ENCODE data around the gene MIEF1.
A peak's percentile ranks its signal among the peaks of the same experiment; 100 is the strongest.

MIEF1 gene

DNA sequence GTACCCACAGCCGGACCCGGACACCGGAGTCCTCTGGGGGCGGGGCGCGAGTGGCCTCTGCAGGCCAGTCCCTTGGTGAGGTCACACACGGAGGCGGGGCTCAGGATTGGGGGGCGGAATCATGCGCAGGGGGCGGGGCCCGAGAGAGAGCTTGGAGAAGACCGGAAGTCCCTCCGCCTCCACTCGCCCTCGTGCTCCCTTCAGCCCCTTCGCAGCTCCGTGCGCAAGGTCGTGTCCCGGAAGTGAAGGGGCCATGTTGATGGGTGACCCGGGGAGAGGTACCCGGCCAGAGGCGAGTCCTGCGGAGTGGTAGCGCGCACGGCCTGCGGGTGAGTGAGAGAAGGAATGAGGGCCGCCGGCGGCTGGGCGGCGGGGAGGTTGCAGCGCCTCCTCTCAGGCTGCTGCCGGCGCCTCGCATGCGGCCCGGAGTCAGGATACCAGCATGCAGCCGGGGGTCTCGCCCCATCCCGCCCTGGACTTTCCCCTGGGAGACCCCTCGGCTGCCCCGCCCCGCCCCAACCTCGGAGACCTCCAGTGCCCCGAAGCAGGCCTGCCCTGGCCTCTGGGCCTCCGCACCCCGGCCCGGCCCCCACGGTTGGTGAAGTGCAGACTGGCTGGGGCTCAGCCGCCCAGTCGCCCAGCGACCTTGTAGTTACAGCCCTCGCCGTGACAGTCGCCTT lies at the start of gene MIEF1:
MIEF1 (plus strand) TSS at position 182 of the 680 bp plus-strand sequence. CDS start 9,005 bp downstream, outside the sequence.
- DNase-seq (ENCODE audit: low spot score), result peak; percentile 100

DNA sequence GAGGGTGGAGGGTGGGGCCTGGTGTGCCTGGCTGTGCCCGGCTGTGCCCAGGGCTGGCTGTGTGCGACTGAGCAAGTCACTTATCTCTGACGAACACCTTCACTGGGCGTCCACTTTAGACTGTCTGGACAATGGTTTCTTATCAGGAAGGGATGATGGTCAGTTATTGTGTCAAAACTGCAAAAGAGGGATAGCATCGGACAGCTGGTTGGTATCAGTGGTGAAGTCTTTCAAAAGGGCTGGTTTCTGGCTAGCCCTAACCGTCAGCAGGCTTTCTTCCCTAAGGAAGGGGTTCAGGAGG lies 49.4 kb upstream of the MIEF1 start:
- DNase-seq (ENCODE audit: low spot score), result no peak

DNA sequence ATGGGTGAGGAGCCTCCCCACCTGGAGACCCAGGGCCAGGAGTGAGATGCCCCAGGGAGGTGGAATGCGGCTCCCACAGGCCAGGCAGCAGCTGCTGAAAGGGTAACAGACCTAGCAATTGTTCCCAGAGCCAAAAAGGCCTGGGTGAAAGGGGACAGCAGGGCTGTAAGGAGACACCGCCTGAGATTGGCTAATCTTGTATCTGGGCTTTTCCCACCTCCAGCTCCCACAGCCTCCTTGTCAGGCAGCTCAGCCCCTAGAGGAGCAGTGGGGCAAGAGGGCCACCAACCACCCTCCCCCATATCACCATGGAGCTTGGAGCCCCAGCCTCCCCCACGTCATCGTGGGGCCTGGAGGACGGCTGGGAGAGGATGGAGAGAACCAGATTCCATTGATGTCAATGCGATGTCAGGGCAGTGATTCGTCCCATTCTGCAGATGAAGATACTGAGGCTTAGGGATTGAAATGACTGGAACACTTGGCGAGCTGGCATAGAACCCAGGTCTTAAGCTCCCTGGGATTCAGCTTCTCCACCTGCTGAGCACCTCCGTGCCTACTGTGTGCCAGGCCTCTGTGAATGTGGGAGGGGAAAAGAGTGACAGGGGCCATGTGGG lies 48.2 kb upstream of the MIEF1 start:
- no peak for DNase-seq (ENCODE audit: low spot score)

DNA sequence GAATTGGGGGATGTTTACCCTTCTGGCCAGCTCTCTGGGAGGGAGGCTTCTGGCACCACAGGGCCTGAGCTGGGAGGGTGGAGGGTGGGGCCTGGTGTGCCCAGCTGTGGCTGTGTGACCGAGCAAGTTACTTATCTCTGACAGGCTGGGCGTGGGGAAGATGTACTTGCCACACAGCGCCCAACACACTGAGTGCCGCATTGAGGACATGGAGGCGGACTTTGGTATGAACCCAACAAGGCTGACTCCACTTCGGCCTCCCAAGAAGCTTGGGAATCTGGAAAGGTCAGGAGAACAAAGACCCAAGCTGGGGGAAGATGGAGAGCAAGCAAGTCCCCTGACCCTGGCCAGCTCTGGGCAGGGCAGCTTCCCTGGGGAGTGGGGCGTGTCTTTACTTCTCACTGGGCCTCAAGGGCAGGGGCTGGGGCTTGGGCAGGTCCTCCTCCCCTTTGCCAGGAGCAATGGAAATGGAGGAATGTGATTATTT lies 47.7 kb upstream of the MIEF1 start:
- DNase-seq (ENCODE audit: low spot score), result no peak

DNA sequence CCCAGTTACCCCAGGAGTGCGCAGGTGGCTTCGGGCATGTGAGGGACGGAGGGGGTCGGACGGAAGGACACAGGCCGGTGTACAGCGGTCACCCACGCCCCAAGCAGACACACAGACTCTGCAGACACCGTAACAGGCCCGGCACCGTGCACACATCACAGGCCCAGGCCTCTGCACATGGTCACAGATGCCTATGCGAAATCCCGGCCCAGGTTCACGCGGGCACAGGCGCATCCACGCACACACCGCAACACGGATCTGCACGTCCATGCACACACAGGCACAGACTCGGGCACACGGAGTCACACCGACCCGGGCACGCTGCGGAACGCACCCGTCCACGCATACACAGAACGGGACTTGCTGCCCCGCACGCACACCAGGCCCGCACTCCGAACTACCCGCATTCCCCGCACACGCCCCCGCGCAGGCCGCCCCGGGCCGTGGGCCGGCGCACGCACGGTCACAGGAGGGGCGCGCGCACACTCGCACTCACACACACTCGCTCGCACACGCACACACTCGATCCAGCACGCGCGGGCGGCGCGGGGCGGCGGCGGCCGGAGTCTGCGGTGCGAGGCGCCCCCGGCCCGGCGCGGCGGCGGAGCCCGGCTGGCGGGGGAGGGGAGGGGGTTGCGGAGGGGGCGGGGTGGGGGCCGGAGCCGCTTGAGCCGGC lies 45.4 kb upstream of the MIEF1 start, which contains the start of gene MGAT3:
MGAT3 (plus strand) TSS at position 491 of the 676 bp plus-strand sequence. CDS start 30,336 bp downstream, outside the sequence.
- no peak for DNase-seq (ENCODE audit: low spot score)

DNA sequence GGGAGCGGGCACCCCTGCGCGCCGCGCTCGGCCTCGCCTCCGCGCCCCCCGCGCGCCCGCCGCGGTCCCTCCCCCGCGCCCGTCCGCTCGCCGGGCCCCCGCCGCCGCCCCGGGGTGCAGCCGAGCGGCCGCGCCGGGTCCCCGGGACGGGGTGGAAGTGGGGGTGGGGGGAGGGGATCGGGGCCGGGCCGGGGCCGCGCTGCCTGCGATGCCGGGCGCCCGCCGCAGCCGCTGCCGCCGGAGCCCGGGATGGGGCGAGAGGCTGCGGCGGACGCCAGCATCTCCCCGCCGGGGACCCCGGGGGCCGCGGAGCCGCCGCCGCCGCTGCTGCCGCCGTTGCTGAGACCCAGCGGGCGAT lies 44.9 kb upstream of the MIEF1 start:
- no peak for DNase-seq (ENCODE audit: low spot score)

DNA sequence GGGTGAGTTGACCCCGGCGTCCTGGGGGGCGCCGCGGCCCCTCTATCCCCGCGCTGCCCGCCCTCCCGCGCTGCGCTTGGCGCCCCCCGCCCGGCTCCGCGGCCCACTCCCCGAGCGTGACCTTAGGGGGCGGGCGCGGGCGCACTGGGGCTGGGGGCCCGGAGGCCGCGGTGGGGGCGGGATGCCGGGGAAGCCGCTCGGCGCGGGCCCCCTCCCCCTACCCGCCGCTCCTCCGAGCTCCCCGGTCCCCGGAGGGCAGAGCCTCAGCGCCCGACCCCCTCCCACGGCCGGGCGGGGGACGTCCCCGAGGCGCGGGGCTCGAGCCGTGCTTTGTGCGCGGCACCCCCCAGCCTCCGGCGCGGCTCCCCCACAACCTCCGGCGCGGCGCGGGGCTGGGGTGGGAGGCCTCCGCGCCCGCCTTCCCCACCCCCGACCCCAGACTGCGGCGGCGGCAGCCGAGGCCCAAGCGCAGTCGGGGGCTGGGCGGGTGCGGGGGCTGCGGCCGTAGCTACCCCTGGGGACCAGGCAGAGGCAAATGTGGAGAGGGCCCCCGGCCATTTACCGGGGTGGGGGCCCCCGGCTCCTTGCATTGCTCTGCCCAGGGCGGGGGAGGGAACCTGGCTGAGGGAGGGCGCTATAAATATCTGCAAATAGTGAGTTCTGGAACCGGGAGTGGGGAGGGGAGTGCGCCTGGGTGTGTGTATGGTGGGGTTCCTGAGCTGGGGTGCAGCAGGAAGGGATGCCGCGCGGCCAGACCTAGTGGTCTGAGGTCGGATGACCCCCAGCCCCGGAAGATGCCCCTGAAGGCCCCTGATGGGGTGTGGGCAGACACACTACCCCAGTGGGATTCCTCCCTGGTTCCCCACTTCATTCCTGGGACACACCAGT lies 44.3 kb upstream of the MIEF1 start:
- no peak for DNase-seq (ENCODE audit: low spot score)

DNA sequence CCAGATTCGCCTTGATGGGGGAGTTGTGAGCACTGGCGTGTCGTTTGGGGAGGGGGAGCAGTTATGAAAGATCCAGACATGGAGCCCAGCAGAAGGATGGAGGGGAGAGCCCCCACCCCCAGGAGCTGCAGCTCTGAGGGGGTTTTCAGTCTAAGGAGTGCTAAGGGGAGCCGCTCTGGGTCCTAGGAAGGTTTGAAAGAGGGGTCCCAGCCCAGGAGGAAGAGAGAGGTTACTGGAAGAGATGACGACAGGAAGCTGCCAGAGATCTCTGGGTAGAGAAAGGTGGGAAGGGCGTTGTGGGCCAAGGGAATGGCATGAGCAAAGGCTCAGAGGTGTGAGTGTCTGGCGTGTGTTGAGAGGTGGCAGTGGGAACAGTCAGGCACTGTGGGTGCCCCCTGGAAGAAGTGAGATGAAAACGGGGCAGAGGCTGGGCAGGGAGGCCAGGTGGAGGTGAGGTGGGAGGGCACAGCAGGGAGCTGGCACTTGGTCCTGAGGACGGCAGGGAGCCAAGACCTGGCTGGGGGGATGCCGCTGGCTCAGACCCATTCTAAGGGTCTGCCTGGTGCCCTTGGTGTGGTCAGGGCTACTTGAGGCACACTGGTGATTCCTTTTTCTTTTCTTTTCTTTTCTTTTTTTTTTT lies 43.5 kb upstream of the MIEF1 start:
- DNase-seq (ENCODE audit: low spot score), result no peak

DNA sequence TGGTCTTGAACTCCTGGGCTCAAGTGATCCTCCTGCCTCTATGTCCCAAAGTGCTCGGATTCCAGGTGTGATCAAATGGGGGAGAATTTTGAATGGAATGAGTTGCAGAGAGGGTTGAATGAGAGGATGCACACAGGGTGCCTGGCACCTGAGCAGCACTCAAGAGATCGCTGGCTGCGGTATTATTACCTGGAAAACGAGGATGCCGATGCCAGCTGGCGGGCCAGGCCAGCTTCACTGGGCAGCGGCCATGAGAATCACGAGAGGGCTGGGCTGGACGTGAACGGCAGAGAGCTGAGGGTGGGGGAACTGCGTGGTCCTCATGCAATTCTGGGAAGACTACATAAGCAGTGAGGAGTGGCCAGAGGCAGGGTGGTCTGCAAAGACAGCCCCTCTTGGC lies 42.4 kb upstream of the MIEF1 start:
- no peak for DNase-seq (ENCODE audit: low spot score)

DNA sequence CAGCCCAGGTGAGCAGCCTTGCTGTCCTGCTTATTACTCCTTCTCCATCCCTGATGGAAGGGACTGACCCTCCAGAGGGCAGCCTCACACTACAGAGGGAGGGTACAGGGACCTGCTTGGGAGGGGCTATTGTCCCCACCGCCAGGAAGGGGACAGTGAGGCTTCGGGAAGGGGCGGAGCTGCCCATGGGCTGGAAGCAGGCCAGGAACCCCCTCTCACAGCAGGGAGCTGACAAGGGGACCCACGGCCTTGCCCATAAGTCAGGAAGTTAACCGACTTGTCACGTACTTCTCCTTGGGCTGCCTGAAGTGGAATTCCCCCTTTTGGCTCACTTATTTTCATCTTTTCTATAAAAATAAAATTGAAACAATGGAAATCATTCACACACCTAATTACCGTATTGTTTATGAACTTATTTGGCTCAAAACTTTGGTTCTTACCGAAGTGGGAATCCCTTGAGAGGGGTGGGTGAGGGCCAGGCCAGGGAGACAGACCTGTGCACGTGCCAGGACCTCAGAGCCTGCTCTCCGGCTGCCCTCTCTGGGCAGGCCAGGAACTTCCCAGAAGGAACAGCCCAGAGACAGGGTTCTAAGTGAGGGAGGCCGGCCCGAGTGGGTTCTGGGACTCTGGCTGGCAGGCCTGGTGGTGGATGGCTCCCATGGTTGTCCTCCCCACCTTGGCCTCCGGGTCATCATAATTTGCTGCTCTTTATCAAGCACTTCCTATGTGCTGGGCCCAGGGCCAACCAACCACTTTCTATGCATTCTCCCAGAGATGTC lies 39.5 kb upstream of the MIEF1 start:
- no peak for DNase-seq (ENCODE audit: low spot score)

DNA sequence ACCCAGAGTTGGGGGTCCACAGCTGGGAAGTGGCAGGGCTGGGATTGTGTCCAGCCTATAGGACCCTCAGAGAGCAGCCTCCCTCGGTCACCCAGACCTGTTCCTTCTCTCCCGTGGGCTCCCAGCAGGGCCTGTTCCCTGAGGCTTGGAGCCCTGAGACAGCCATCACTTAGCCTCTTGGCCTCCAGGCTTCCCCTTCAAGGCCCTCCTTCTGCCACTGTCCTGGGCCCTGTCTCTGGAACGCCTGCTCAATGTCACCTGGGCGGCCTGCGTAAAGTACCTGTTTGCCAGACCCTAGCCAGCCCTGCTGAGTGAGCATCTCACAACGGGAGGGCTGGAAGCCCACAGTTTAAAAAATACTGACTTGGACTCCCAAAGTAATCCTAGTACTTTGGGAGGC lies 38.8 kb upstream of the MIEF1 start:
- DNase-seq (ENCODE audit: low spot score), result no peak

DNA sequence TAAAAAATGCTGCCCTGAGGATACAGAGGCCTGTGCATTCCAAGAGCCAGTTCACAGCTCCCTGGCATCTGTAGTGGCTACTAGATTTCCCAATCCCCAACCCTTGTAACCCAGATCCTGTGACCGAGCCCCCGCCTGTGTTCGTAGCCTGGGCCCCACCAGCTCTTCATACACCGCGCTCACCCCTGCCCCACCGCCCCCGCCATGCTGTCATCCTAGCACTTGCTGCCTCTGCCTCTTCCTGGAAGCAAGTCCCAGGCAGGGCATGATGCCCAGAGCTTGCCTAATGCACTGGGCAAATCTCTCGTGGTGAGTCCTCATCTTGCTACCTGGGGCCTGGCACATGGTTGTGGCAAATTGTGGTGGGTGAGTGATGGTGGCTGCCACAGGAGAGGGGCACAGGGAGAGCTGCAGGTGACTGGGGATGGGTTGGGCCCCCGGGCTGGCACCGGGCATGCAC lies 38.1 kb upstream of the MIEF1 start:
- no peak for DNase-seq (ENCODE audit: low spot score)

DNA sequence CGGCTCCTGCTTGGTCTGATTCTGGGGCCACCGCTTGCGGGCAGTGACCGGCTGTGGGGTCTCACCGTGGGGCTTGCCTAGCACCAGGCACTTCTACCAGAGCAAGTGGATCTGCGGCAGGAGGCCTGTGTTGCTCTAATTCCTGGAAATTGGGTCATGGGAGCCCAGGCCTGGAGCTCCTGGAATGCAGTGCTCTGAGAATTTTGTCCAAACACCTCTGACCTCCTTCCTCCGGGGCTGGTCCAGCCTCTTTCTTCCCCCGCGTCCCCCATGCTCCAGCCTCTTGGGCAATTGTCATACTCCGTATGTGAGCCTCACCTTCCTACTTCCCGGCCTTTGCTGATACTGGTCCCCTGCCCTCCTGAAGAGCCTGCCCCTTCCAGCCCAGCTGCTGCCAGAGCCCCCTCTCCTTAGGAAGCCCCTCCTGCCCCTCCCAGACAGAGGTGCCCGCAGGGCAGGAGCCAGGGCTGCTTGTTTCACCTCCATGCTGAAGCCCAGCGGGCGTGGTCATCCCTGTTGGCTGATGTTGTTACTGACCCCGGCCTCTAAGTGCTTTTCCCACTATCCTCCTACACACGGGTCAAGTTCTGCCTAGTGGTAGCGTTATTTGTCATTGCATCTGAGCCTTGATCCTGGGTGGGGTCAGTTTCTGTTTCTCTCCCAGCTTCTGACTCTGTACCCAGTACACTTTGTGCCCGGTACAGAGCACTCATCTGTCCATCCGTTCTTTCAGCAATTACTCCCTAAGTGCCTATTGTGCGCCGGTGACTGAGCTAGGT lies 35.7 kb upstream of the MIEF1 start:
- no peak for DNase-seq (ENCODE audit: low spot score)

DNA sequence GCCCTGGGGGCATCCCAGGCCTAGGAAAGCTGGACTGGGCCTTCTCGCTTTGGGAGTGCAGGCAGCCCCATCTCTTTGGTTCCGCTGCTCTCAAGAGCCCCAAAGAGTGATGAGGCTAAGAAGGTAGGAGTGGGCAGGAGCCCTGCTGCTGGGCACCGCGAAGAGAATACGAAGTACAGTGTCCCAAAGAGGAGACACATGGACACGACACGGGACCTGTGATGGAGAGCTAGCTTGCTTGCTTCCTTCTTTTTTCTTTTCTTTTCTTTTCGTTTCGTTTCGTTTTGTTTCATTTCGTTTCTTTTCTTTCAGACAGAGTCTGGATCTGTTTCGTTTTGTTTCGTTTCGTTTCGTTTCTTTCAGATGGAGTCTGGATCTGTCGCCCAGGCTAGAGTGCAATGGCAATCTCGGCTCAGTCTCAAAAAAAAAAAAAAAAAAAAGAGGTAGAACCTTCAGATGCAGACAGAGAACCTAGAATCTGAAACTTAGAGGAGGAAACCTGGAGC lies 34.6 kb upstream of the MIEF1 start:
- DNase-seq (ENCODE audit: low spot score), result no peak

DNA sequence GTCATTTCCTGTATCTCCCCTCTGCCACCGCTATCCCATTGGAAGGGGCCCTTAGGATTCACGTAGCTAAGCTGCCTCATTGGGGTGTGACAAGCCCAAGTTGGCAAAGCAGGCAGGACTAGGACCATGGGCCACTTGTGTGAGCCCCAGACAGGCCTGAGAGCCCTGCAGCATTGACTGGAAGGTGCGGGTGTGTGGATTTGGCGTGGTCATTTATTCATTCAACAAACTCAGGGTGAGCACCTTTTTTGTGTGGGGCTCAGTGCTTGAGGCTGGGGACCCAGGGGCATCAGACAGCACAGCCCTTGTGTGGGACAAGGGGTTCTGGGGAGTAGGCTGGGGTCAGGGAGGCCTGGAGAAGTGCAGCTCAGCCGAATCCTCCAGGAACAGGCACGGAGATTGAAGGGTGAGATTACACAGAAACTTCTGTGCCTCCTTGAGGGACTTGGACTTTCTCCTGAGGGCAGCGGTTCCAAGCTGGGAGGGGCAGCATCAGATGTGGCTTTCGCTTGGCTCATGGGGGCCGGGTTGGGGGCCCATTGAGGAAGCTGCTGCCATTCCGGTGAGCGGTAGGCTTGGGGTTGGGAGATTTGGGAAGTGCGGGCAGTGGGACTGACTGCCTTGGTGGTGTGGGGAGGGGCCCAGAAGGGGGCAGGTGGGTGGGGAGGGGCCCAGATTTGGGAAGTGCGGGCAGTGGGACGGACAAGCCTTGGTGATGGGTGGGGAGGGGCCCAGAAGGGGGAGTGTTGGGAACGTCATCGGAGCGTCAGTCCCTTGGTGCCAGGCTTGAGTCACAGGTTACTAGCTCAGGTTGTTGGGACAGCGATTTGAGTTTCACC lies 33.4 kb upstream of the MIEF1 start:
- DNase-seq (ENCODE audit: low spot score), result no peak

DNA sequence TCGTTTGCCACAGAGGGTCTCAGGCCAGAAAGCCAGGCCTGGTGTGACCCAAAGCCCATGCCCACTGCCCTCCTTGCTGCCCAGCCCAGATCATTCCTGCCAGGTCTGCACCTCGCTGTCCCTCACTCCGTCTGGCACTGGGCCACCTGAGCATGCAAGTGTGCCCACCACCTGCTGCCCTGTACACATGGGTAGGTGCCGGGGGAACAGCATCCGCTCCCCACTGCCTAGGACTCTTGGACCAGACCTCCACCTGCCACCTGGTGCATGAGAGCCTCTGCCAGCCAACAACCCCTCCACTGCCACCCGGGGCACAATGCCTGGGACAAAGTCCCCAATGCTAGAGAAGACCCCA lies 32.8 kb upstream of the MIEF1 start:
- DNase-seq (ENCODE audit: low spot score), result no peak

DNA sequence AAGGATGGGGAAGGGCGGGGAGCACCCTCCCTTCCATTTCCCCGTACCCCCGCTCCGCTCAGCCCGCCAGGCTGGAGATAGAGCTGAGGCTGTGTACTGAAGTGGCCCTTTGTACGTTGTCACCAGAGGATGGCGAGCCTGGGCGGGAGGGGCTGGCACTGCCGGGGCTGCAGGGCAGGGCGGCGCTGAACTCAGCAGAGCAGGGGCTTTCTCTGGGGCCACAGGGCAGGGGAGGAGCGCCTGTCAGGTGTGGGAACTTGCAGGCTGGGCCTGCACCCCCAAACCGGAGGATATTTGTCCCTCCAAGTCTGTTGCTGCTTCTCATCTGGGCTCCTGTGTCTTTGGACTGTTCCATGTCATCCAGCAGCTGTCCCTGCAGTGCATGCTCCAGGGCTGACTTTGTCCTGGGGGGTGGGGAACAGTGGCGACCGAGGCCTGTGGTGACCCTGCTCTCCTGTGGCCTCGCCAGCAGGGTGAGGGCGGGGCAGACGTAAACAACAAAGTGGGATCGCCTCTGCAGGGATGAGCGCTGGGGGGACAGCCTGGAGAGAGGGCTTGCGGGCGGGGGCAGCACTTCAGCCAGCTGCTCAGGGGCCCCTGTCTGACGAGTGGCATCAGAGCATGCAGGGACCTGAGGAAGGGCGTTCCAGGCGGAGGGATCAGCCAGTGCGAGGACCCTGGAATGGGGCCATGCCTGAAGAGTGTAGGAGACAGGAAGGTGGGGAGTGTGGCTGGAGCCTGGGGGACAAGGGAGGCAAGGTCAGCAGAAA lies 32.2 kb upstream of the MIEF1 start:
- DNase-seq (ENCODE audit: low spot score), result no peak
